Lower lobe of right lung (tissue), 2 donors: Measurements from ENCODE around the gene OR4C15. TPM values are rescaled to one million over a fixed set of nuclear protein-coding genes. Genes with fewer than 3 reads are reported as not detected.

ENCODE experiments used
- ATAC-seq, 2 donors: fragments of 200-7000 bp; cut with Tn5 transposase; one replicate each; pipeline ENCODE4 v1.9.1; 2020 to 2022; ENCODE audit warnings: mild to moderate bottlenecking in 2 of 2, moderate library complexity in 2 of 2
- DNase-seq: peaks from one replicate; pipeline ENCODE4 v3.0.0-alpha.2; 2020
- H3K27ac ChIP-seq: fragments of 200-600 bp; one replicate; pipeline ENCODE4 v1.8.0; 2022
- H3K27me3 ChIP-seq: fragments of 200-600 bp; one replicate; pipeline ENCODE4 v1.8.0; 2022; ENCODE audit warnings: low read depth
- H3K36me3 ChIP-seq: fragments of 200-600 bp; one replicate; pipeline ENCODE4 v1.8.0; 2022; ENCODE audit warnings: mild to moderate bottlenecking
- H3K4me1 ChIP-seq: fragments of 200-600 bp; one replicate; pipeline ENCODE4 v1.8.0; 2022
- H3K4me3 ChIP-seq: fragments of 200-600 bp; one replicate; pipeline ENCODE4 v1.8.0; 2022; ENCODE audit warnings: mild to moderate bottlenecking
- H3K9me3 ChIP-seq: fragments of 200-600 bp; one replicate; pipeline ENCODE4 v1.8.0; 2022
- intact Hi-C: fragments of 100-400 bp; cut with DNase I; formaldehyde crosslinking; loops from one replicate; pipeline ENCODE4 v1.11.0; 2022
- long read RNA-seq: library from polyadenylated mRNA; unstranded; transcript quantifications from one replicate; pipeline ENCODE4 v2.0.0, GENCODE V29; 2021
- total RNA-seq: library from RNA; stranded (reverse); fragmentation: NEBNext Ultra II Directional; extraction: Animal tissue kit (Norgen Biotek cat#: 25700); gene quantifications from one replicate; pipeline ENCODE4 v1.2.1, GENCODE V29; 2021
- TF ChIP-seq, protein P1 (sequence below): fragments of 200-600 bp; IDR thresholded peaks from one replicate; pipeline ENCODE4 v1.8.0; 2022; ENCODE audit warnings: antibody characterized with exemption, mild to moderate bottlenecking
- donor health status: DM: no; HTN: yes; CAD: no; lungs with severe emphysema.

OR4C15 gene
- total RNA-seq: not detected
- long read RNA-seq: 0 reads

DNA sequence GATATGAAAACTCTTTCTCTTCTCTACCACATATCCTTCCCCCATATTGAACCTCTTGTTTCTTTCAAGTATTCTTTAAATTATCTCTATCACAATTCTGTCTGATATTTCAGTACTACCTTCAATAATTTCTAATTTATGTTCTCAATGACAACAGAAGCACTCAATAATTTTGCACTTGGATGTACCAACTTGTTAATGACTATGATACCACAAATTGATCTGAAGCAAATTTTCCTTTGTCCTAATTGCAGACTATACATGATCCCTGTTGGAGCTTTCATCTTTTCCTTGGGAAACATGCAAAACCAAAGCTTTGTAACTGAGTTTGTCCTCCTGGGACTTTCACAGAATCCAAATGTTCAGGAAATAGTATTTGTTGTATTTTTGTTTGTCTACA is at the start of gene OR4C15:
Gene OR4C15 (plus strand): TSS at position 301 of the 400 bp plus-strand sequence. CDS start 0 bp downstream, at position 301.
- no peak for ATAC-seq
- no peak for DNase-seq
- intact Hi-C loops: no loop called here
- H3K36me3 ChIP-seq: no peaks in the 10 kb centered on the region
- no peaks in the 10 kb centered on the region for H3K4me1 ChIP-seq
- H3K4me3 ChIP-seq: no peak within 1 kb of the TSS
- H3K27ac ChIP-seq: no peak within 1 kb of the TSS
- no peaks in the 10 kb centered on the region for H3K9me3 ChIP-seq
- no peaks in the 10 kb centered on the region for H3K27me3 ChIP-seq
- TF ChIP-seq, protein P1, sequence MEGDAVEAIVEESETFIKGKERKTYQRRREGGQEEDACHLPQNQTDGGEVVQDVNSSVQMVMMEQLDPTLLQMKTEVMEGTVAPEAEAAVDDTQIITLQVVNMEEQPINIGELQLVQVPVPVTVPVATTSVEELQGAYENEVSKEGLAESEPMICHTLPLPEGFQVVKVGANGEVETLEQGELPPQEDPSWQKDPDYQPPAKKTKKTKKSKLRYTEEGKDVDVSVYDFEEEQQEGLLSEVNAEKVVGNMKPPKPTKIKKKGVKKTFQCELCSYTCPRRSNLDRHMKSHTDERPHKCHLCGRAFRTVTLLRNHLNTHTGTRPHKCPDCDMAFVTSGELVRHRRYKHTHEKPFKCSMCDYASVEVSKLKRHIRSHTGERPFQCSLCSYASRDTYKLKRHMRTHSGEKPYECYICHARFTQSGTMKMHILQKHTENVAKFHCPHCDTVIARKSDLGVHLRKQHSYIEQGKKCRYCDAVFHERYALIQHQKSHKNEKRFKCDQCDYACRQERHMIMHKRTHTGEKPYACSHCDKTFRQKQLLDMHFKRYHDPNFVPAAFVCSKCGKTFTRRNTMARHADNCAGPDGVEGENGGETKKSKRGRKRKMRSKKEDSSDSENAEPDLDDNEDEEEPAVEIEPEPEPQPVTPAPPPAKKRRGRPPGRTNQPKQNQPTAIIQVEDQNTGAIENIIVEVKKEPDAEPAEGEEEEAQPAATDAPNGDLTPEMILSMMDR: no peak

DNA sequence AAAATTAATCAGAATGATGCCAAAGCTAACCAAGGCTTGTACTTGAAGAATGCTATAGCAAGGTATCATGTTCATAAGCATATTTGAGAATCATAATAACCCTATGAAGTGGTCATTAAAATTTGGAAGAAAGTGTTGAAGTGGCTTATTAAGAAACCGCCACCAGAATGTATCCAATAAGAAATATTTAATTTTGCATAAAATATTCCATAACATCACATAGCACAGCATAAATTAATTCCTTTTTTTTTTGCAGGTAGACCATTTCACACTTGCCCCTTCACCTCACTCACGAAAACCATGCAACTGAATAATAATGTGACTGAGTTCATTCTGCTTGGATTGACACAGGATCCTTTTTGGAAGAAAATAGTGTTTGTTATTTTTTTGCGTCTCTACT is 17.6 kb downstream of the OR4C15 start, which contains the start of gene OR4C16:
Gene OR4C16 (plus strand): TSS at position 301 of the 400 bp plus-strand sequence. CDS start 0 bp downstream, at position 301.
- Histone ChIP-seq H3K4me1 (no peaks in the 10 kb centered on the region), H3K9me3 (no peaks in the 10 kb centered on the region), H3K27ac (no peak within 1 kb of the TSS), H3K4me3 (no peak within 1 kb of the TSS), H3K27me3 (no peaks in the 10 kb centered on the region), H3K36me3 (no peaks in the 10 kb centered on the region)
- no peak for DNase-seq
- intact Hi-C loops: no loop called here
- no peak for ATAC-seq
- TF ChIP-seq, protein P1: no peak

DNA sequence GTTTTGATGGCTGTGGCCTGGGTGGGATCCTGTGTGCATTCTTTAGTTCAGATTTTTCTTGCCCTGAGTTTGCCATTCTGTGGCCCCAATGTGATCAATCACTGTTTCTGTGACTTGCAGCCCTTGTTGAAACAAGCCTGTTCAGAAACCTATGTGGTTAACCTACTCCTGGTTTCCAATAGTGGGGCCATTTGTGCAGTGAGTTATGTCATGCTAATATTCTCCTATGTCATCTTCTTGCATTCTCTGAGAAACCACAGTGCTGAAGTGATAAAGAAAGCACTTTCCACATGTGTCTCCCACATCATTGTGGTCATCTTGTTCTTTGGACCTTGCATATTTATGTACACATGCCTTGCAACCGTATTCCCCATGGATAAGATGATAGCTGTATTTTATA is 18.3 kb downstream of the OR4C15 start:
- ATAC-seq (no peak), DNase-seq (no peak)
- H3K9me3 ChIP-seq: no peaks in the 10 kb centered on the region
- TF ChIP-seq, protein P1: no peak
- no peak overlapping the region for H3K4me3 ChIP-seq
- H3K36me3 ChIP-seq: no peaks in the 10 kb centered on the region
- no peaks in the 10 kb centered on the region for H3K27me3 ChIP-seq
- intact Hi-C loops: no loop called here
- H3K27ac ChIP-seq: no peak overlapping the region
- H3K4me1 ChIP-seq: no peaks in the 10 kb centered on the region

Other genes starting within 250 kb of the OR4C15 start
- not detected for gene OR4A16, start 211.3 kb upstream of the OR4C15 start, total RNA-seq
- not detected for gene OR4A15, start 186.5 kb upstream of the OR4C15 start, total RNA-seq
- gene OR4C16, start 17.7 kb downstream of the OR4C15 start, total RNA-seq: not detected
- gene OR4C11, start 53.2 kb downstream of the OR4C15 start, total RNA-seq: not detected
- not detected for gene OR4P4, start 80.6 kb downstream of the OR4C15 start, total RNA-seq
- gene OR4S2, start 93.9 kb downstream of the OR4C15 start, total RNA-seq: not detected
- not detected for gene OR4C6, start 107.7 kb downstream of the OR4C15 start, total RNA-seq
- not detected for gene OR5D13, start 219.0 kb downstream of the OR4C15 start, total RNA-seq
- gene OR5D14, start 241.1 kb downstream of the OR4C15 start, total RNA-seq: not detected